K562 (cell line): ENCODE data around the gene GRK4. TPM values are rescaled to one million over a fixed set of nuclear protein-coding genes. Genes with fewer than 3 reads are reported as not detected.

Source experiments
- ATAC-seq: fragments of 200-7000 bp; cut with Tn5 transposase; 3 replicates; pipeline ENCODE4 v1.9.1; 2020; ENCODE audit warnings: moderate library complexity
- BruUV-seq: library from RNA; stranded (reverse); fragments of 400-500 nt; replicated peaks from 2 replicates; lab custom pipeline; 2021; lab: Mats Ljungman, UMichigan
- CTCF ChIA-PET: fragments of 300-600 bp; formaldehyde crosslinking; extraction: SDS; loops from one replicate; lab custom pipeline; 2021; ENCODE audit warnings: low intra/inter-chr PET ratio; lab: Yijun Ruan, JAX
- POLR2A ChIA-PET: fragments of 300-600, 350-650 bp; sonication (Branson Sonifier 250); formaldehyde crosslinking; extraction: SDS; loops from one replicate; lab custom pipeline; 2021; ENCODE audit warnings: antibody characterized with exemption, inconsistent platforms; lab: Yijun Ruan, JAX
- DNase-seq, 4 experiments: peaks; one replicate each; pipeline versions ENCODE4 v3.0.0 to v3.0.0-alpha.2; 2011 to 2018; ENCODE audit warnings: low spot score in 3 of 4, mixed read lengths in 3 of 4; ENCODE audit errors: extremely low read depth in 1 of 4
- FAIRE-seq: peaks from 2 replicates; lab custom pipeline; 2011; peaks lifted over from hg19 to GRCh38; lab: Jason Lieb, UNC
- H2AFZ ChIP-seq: 2 replicates; pipeline ENCODE4 v1.6.0; 2011; ENCODE audit warnings: low read depth, low read length, control low read depth, inconsistent platforms
- H3K27ac ChIP-seq: fragments of 200-600 bp; 3 replicates; pipeline ENCODE4 v1.8.0; 2011; ENCODE audit warnings: low read depth, mild to moderate bottlenecking, control low read depth, inconsistent platforms, low read length, moderate library complexity, mixed read lengths; ENCODE audit errors: extremely low read depth
- H3K27me3 ChIP-seq, 2 experiments: fragments of 300-600 bp in 1 of 2; 2 replicates in 1 of 2; 3 replicates in 1 of 2; pipeline versions ENCODE4 v1.6.0 to v1.8.0; 2011; ENCODE audit warnings: inconsistent platforms in 2 of 2, low read length in 2 of 2, mild to moderate bottlenecking in 1 of 2, mixed read lengths in 1 of 2, moderate library complexity in 1 of 2; ENCODE audit not compliant: control insufficient read depth in 2 of 2, insufficient read depth in 2 of 2
- H3K36me3 ChIP-seq: fragments of 300-600 bp; 3 replicates; pipeline ENCODE4 v1.8.0; 2011; ENCODE audit warnings: mild to moderate bottlenecking, low read length, inconsistent platforms; ENCODE audit not compliant: control insufficient read depth, insufficient read depth
- H3K4me1 ChIP-seq, 2 experiments: fragments of 200-600 bp in 1 of 2; replicated peaks in 1 of 2; 2 replicates in 1 of 2; 3 replicates in 1 of 2; pipeline versions ENCODE4 v1.5.1 to v1.8.0; 2011; ENCODE audit warnings: inconsistent platforms in 2 of 2, low read length in 2 of 2, mild to moderate bottlenecking in 1 of 2, mixed read lengths in 1 of 2, moderate library complexity in 1 of 2; ENCODE audit not compliant: control insufficient read depth in 2 of 2, insufficient read depth in 2 of 2
- H3K4me2 ChIP-seq: 2 replicates; pipeline ENCODE4 v1.6.1; 2011; ENCODE audit warnings: low read length, control low read depth, inconsistent platforms, mixed read lengths; ENCODE audit not compliant: insufficient read depth
- H3K4me3 ChIP-seq: fragments of 200-600 bp; sonication (generic), shearing (Covaris generic); 2 replicates; pipeline ENCODE4 v1.5.1; 2016; ENCODE audit warnings: control low read depth, inconsistent platforms
- H3K79me2 ChIP-seq: fragments of 200-600 bp; 3 replicates; pipeline ENCODE4 v1.8.0; 2011; ENCODE audit warnings: low read length, inconsistent platforms; ENCODE audit not compliant: control insufficient read depth, insufficient read depth
- H3K9ac ChIP-seq, 2 experiments: 2 replicates each; pipeline versions ENCODE4 v1.6.0 to v1.6.1; 2011; ENCODE audit warnings: low read depth in 2 of 2, low read length in 2 of 2, control low read depth in 1 of 2, inconsistent platforms in 1 of 2, mild to moderate bottlenecking in 1 of 2, mixed read lengths in 1 of 2; ENCODE audit not compliant: insufficient read depth in 1 of 2
- H3K9me1 ChIP-seq: one replicate; pipeline ENCODE4 v1.6.0; 2011; ENCODE audit warnings: inconsistent platforms, mild to moderate bottlenecking, low read length, moderate library complexity; ENCODE audit not compliant: control insufficient read depth, insufficient read depth
- H3K9me3 ChIP-seq: replicated peaks from 2 replicates; pipeline ENCODE4 v1.5.1; 2011; ENCODE audit warnings: low read depth, low read length, inconsistent platforms; ENCODE audit not compliant: control insufficient read depth, insufficient read depth
- H4K20me1 ChIP-seq: replicated peaks from 2 replicates; pipeline ENCODE4 v1.6.1; 2011; ENCODE audit warnings: low read length, inconsistent platforms, mixed read lengths; ENCODE audit not compliant: control insufficient read depth, insufficient read depth
- CHD2 ChIP-seq: IDR thresholded peaks from 2 replicates; pipeline ENCODE4 v1.6.1; 2011; ENCODE audit warnings: low read depth, low read length
- EP300 ChIP-seq: IDR thresholded peaks from 2 replicates; pipeline ENCODE4 v1.6.1; 2012; ENCODE audit warnings: low read length, improper control_type of control experiment
- EZH2 ChIP-seq: IDR thresholded peaks from 2 replicates; pipeline ENCODE4 v1.6.1; 2012; ENCODE audit warnings: low read depth, mild to moderate bottlenecking, inconsistent platforms, low read length, borderline replicate concordance
- FOS ChIP-seq: IDR thresholded peaks from 3 replicates; pipeline ENCODE4 v1.6.1; 2011; ENCODE audit not compliant: insufficient read length; ENCODE audit errors: extremely low read depth
- GABPA ChIP-seq: fragments of 200-800 bp; sonication (Bioruptor generic); conservative IDR thresholded peaks from 2 replicates; pipeline ENCODE4 v1.6.1; 2016; ENCODE audit warnings: low read depth, missing genetic modification characterization, missing compliant biosample characterization
- GATA2 ChIP-seq: sonication (generic); formaldehyde crosslinking; IDR thresholded peaks from 2 replicates; pipeline ENCODE4 v1.4.0; 2020; ENCODE audit warnings: mild to moderate bottlenecking, missing genetic modification reagents
- NFXL1 ChIP-seq: fragments of 450-650 bp; formaldehyde crosslinking; IDR thresholded peaks from 2 replicates; pipeline ENCODE4 v1.4.0; 2021; ENCODE audit warnings: mild to moderate bottlenecking
- RBM14 ChIP-seq: fragments of 200-400 bp; formaldehyde crosslinking; IDR thresholded peaks from 2 replicates; pipeline ENCODE4 v1.6.1; 2018; ENCODE audit warnings: low read depth, mild to moderate bottlenecking, low read length, moderate library complexity, borderline replicate concordance; ENCODE audit not compliant: insufficient read depth
- SMC3 ChIP-seq: conservative IDR thresholded peaks from 2 replicates; pipeline ENCODE4 v1.6.1; 2011; ENCODE audit warnings: low read depth, low read length, improper control_type of control experiment; ENCODE audit not compliant: insufficient read depth
- ZNF124 ChIP-seq: sonication (generic); formaldehyde crosslinking; IDR thresholded peaks from 2 replicates; pipeline ENCODE4 v1.8.1; 2022; ENCODE audit warnings: missing genetic modification reagents
- ZNF143 ChIP-seq: sonication (generic); formaldehyde crosslinking; IDR thresholded peaks from 2 replicates; pipeline ENCODE4 v1.9.0; 2022; ENCODE audit warnings: mild to moderate bottlenecking, missing genetic modification reagents
- ZNF146 ChIP-seq: IDR thresholded peaks from one replicate; pipeline ENCODE4 v1.6.1; 2018; ENCODE audit warnings: missing compliant biosample characterization; ENCODE audit not compliant: unreplicated experiment
- ZNF507 ChIP-seq: conservative IDR thresholded peaks from 2 replicates; pipeline ENCODE4 v1.6.1; 2017; ENCODE audit warnings: missing genetic modification characterization, missing compliant biosample characterization
- WGBS: fragments of 100-300 bp; shearing (Covaris generic); methylation state at CpG from one replicate; pipeline ENCODE4 v1.1.6; 2016; ENCODE audit warnings: low coverage, mixed read lengths; ENCODE audit not compliant: insufficient coverage; ENCODE audit errors: missing lambda C conversion rate; 5-methylcytosine and 5-hydroxymethylcytosine counted together
- in situ Hi-C: fragments of 300-500 bp; cut with MboI; formaldehyde crosslinking; loops from 4 replicates; pipeline ENCODE4 v1.15.0; 2018; ENCODE audit warnings: inconsistent platforms, mixed read lengths
- intact Hi-C: fragments of 100-400 bp; cut with micrococcal nuclease; formaldehyde crosslinking; loops from 2 replicates; pipeline ENCODE4 v1.14.2; 2022
- polyA plus RNA-seq, 8 experiments: library from polyadenylated mRNA; depleted of rRNA in 4 of 8; stranded (reverse) in 5 of 8; unstranded in 3 of 8; fragments of >200 nt; fragmentation: Nextera tagmentation in 2 of 8; fragmentation: Illumina TruSeq in 1 of 8; extraction: Ambion mirVana in 2 of 8; extraction: Trizol in 1 of 8; gene quantifications; 2 replicates each; pipeline versions ENCODE4 v1.2.1 to v1.2.3, GENCODE V29; 2011 to 2014; ENCODE audit warnings: inconsistent platforms in 1 of 8, missing spikeins in 1 of 8
- total RNA-seq, 7 experiments: library from RNA; depleted of rRNA in 6 of 7; stranded (reverse); fragments of >200 nt in 6 of 7; fragmentation: Illumina TruSeq in 2 of 7; extraction: Trizol in 2 of 7; gene quantifications; 2 replicates each; pipeline versions ENCODE4 v1.2.1 to v1.2.3, GENCODE V29; 2011 to 2021; ENCODE audit warnings: low replicate concordance in 1 of 7
- TF ChIP-seq, protein P1 (sequence below): fragments of 450-650 bp; formaldehyde crosslinking; IDR thresholded peaks from 2 replicates; pipeline ENCODE4 v1.4.0; 2020; ENCODE audit warnings: mild to moderate bottlenecking, moderate library complexity
- TF ChIP-seq, protein P2 (sequence below): fragments of 450-650 bp; formaldehyde crosslinking; IDR thresholded peaks from 2 replicates; pipeline ENCODE4 v1.4.0; 2020; ENCODE audit warnings: mild to moderate bottlenecking, mixed read lengths
- TF ChIP-seq, protein P3 (sequence below): fragments of 450-650 bp; IDR thresholded peaks from 2 replicates; pipeline ENCODE4 v1.6.1; 2016; ENCODE audit warnings: missing biosample characterization, missing genetic modification characterization
- TF ChIP-seq, protein P4 (sequence below): fragments of 450-650 bp; formaldehyde crosslinking; IDR thresholded peaks from 2 replicates; pipeline ENCODE4 v1.4.0; 2022; ENCODE audit warnings: missing genetic modification characterization

The GRK4 gene
- total and polyA plus RNA-seq, 9 of the 15 experiments (the other 6 are each of a cell fraction or from before 2014, with no cell fraction given), result 1.1 to 4.8 (median 2.6) TPM

DNA sequence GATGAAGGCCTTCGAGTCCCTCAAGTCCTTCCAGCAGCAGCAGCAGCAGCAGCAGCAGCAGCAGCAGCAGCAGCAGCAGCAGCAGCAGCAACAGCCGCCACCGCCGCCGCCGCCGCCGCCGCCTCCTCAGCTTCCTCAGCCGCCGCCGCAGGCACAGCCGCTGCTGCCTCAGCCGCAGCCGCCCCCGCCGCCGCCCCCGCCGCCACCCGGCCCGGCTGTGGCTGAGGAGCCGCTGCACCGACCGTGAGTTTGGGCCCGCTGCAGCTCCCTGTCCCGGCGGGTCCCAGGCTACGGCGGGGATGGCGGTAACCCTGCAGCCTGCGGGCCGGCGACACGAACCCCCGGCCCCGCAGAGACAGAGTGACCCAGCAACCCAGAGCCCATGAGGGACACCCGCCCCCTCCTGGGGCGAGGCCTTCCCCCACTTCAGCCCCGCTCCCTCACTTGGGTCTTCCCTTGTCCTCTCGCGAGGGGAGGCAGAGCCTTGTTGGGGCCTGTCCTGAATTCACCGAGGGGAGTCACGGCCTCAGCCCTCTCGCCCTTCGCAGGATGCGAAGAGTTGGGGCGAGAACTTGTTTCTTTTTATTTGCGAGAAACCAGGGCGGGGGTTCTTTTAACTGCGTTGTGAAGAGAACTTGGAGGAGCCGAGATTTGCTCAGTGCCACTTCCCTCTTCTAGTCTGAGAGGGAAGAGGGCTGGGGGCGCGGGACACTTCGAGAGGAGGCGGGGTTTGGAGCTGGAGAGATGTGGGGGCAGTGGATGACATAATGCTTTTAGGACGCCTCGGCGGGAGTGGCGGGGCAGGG lies 111.7 kb downstream of the GRK4 start:
- H2AFZ ChIP-seq, result peak overlapping the region; percentile 100
- H3K27me3 ChIP-seq, result peaks cover 0 to 11% of the 10 kb centered on the region in 2 experiments; a peak in 1 of 5 replicates
- H3K9me1 ChIP-seq, result no peaks in the 10 kb centered on the region
- peaks cover 30% of the 10 kb centered on the region for H3K79me2 ChIP-seq
- DNase-seq (peak; percentile 67 to 85 (median 72)), ATAC-seq (peak; percentile 20), FAIRE-seq (no peak)
- ChIA-PET POLR2A (interaction anchor here (0.5 kb wide), 1 partner anchor 67 kb away, joined by 5 read pairs; no protein-coding TSS in a partner anchor), CTCF (no interaction called here)
- H3K9ac ChIP-seq, result peak overlapping the region; percentile 77 to 96
- H4K20me1 ChIP-seq, result peaks cover 19% of the 10 kb centered on the region
- H3K9me3 ChIP-seq, result no peaks in the 10 kb centered on the region
- intact Hi-C loops, result no loop called here
- H3K4me1 ChIP-seq, result peaks cover 17 to 25% of the 10 kb centered on the region in 2 experiments
- peak overlapping the region; percentile 99 for H3K4me2 ChIP-seq
- peak overlapping the region; percentile 72 for H3K4me3 ChIP-seq
- no peaks in the 10 kb centered on the region for H3K36me3 ChIP-seq
- peak overlapping the region; percentile 83 for H3K27ac ChIP-seq
- WGBS, result under 1% methylated on average over 27 of the region's 60 CpGs
- in situ Hi-C loops, result no loop called here
- BruUV-seq, result TSS peak; percentile 59
- TF ChIP-seq GABPA (tag) (no peak), ZNF124 (CRISPR knock-in tag) (no peak), SMC3 (no peak), ZNF507 (tag) (no peak), CHD2 (peak; percentile 79), NFXL1 (CRISPR knock-in tag) (no peak), EZH2 (no peak), RBM14 (no peak), GATA2 (CRISPR knock-in tag) (no peak), FOS (no peak), ZNF143 (CRISPR knock-in tag) (0 out of 2 replicates have a peak, but pooled peaks have one; percentile 1), ZNF146 (CRISPR knock-in tag) (no peak), EP300 (no peak)
- TF ChIP-seq, protein P1, sequence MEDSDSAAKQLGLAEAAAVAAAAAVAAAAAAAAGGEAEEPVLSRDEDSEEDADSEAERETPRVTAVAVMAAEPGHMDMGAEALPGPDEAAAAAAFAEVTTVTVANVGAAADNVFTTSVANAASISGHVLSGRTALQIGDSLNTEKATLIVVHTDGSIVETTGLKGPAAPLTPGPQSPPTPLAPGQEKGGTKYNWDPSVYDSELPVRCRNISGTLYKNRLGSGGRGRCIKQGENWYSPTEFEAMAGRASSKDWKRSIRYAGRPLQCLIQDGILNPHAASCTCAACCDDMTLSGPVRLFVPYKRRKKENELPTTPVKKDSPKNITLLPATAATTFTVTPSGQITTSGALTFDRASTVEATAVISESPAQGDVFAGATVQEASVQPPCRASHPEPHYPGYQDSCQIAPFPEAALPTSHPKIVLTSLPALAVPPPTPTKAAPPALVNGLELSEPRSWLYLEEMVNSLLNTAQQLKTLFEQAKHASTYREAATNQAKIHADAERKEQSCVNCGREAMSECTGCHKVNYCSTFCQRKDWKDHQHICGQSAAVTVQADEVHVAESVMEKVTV (CRISPR knock-in tag), result no peak
- TF ChIP-seq, protein P2, sequence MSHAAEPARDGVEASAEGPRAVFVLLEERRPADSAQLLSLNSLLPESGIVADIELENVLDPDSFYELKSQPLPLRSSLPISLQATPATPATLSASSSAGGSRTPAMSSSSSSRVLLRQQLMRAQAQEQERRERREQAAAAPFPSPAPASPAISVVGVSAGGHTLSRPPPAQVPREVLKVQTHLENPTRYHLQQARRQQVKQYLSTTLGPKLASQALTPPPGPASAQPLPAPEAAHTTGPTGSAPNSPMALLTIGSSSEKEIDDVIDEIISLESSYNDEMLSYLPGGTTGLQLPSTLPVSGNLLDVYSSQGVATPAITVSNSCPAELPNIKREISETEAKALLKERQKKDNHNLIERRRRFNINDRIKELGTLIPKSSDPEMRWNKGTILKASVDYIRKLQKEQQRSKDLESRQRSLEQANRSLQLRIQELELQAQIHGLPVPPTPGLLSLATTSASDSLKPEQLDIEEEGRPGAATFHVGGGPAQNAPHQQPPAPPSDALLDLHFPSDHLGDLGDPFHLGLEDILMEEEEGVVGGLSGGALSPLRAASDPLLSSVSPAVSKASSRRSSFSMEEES (CRISPR knock-in tag), result no peak
- TF ChIP-seq, protein P3, sequence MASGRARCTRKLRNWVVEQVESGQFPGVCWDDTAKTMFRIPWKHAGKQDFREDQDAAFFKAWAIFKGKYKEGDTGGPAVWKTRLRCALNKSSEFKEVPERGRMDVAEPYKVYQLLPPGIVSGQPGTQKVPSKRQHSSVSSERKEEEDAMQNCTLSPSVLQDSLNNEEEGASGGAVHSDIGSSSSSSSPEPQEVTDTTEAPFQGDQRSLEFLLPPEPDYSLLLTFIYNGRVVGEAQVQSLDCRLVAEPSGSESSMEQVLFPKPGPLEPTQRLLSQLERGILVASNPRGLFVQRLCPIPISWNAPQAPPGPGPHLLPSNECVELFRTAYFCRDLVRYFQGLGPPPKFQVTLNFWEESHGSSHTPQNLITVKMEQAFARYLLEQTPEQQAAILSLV (tag), result no peak
- TF ChIP-seq, protein P4, sequence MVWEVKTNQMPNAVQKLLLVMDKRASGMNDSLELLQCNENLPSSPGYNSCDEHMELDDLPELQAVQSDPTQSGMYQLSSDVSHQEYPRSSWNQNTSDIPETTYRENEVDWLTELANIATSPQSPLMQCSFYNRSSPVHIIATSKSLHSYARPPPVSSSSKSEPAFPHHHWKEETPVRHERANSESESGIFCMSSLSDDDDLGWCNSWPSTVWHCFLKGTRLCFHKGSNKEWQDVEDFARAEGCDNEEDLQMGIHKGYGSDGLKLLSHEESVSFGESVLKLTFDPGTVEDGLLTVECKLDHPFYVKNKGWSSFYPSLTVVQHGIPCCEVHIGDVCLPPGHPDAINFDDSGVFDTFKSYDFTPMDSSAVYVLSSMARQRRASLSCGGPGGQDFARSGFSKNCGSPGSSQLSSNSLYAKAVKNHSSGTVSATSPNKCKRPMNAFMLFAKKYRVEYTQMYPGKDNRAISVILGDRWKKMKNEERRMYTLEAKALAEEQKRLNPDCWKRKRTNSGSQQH, result no peak
